Anterior cingulate cortex (tissue), 58 donors: ENCODE measurements around the gene P2RY2.

Source experiments
- DNase-seq, 58 donors: peaks; one replicate each; lab custom pipeline; 2025; lab: John Stamatoyannopoulos, UW

Gene P2RY2

DNA sequence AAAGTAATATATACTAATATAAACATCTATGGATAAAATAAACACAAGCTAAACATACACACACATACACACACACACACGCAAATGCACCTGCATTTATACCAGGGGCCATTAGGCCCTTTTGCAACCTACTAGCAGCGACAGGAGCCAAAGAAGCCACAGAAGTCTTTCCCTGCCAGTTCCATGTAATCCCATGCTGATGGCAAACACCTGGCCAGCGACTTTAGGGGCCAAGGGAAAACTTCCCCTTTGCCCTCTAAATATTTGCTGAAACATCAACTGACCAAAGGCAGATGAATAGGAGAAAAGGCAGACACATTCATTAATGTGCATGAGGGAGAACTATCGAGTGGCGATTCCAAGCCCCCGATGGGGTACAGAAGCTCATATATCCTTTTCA is 14.8 kb upstream of the P2RY2 start:
- no peak for DNase-seq

DNA sequence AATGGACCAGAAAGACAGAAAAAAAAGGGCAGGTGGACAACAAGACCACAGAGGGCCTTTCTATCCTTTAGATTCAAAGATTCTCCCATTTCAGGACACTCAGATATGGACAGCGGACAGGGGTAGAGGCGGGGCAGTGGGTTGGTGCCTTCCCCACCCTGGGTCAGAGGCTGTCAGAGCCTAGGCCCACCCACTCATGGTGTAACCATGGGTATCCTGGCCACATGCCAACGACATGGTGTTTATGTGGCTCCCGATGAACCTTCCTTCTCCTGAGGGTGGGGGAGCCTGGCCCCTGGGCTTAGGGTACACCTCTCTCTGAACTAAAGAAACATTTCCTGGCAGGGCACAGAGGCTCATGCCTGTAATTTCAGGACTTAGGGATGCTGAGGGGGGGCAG is 14.3 kb upstream of the P2RY2 start:
- DNase-seq: no peak

GRCh38 chr11:73204711-73205121 is 13.4 kb upstream of the P2RY2 start:
- peak in 4 of 58 donors; percentile 7 to 35 (median 20) for DNase-seq

DNA sequence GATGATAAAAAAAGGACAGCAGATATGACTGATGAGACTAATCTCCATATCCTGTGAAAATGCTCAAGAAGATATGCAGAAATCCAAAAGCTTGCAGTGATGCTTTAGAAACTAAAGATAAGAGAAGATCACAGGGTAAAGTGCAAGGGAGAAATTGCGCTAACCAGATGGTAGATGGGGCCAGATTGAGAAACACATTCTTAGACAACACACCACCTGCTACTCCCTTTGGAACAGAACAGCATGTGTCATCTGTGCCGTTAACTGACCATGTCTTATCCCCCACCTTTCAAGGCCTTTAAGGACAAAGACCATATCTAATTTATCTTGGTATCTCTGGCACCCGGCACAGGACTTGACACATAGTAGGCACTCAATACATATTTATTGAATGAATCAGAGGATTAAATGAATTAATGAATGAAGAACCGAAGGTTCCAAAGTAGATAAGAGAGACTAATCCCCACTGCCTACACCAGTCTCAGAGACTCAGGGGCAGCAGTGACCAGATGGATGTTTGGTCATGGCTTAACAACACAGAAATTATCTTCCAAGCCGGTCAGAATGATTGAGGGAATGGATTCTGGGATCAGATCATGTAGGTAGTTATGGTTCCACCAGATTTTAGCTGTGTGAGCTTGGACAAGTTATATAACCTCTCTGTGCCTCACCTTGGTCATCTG is 12.3 kb upstream of the P2RY2 start:
- DNase-seq: no peak

DNA sequence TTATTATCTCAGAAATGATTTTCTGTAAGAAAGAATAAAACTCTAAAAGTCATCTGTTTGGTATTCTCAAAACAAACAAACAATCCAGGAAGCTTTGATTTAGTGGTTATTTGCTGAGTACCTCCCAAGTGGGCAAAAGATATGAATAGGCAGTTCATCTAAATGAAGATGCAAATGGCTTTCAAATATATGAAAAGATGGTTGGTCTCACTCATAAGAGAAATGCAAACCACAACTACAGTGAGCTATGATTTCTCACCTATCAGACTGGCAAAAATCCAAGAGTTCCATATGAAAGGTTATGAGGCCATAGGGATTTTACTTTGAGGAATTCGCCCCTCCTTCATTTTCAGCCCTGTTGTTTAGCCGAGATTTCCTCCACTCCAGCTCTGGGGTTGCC is 11.3 kb upstream of the P2RY2 start:
- DNase-seq: no peak

DNA sequence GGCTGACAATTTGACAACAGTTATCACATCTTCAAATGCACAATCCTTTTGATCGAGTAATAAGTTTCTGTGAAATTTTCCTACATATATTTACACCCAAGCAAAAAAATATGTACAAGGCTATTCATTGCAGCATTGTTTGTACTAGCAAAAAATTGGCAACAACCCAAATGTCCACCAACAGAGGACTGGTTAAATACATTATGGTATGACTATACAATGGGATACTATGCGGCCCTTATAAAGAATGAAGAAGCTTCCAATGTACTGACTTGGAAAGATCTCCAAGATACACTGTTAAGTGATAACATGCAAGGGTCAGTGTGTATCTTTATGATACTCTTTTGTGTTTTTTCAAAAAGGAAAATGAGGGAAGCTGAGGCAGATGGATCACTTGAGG is 8.2 kb upstream of the P2RY2 start:
- DNase-seq: no peak

DNA sequence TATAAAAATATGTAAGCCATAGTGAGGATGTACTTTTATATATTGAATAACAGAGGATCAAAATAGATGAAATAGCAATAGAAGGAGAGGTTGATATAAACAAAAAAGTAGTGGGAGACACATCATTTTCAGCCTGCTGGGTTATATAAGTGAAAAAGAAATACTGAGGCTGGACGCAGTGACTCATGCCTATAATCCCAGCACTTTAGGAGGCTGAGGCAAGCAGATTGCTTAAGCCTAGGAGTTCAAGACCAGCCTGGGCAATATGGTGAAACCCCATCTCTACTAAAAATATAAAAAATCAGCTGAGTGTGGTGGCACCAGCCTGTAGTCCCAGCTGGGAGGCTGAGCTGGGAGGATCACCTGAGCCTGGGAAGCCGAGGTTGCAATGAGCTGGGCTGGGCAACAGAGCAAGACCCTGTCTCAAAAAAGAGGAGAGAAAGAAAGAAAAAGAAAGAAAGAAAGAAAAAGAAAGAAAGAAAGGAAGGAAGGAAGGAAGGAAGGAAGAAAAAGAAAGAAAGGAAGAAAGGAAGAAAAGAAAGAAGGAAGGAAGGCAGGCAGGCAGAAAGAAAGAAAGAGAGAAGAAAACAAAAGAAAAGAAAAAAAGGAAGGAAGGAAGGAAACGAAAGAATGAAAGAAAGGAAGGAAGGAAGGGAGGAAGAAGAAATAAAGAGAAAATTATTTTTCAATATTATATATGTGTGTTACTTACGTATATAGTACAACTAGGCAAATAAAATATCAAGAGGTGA is 7.0 kb upstream of the P2RY2 start:
- no peak for DNase-seq

- no peak for DNase-seq
Observed at GRCh38 chr11:73213196-73214143, 4.6 kb upstream of the P2RY2 start.

GRCh38 chr11:73215191-73216134 is 2.6 kb upstream of the P2RY2 start:
- DNase-seq: no peak

- no peak for DNase-seq
Observed at GRCh38 chr11:73216465-73216864, 1.6 kb upstream of the P2RY2 start.

- DNase-seq: peak in 4 of 58 donors; percentile 19 to 32 (median 19)
Observed at GRCh38 chr11:73217131-73217809, 811 bp upstream of the P2RY2 start.

DNA sequence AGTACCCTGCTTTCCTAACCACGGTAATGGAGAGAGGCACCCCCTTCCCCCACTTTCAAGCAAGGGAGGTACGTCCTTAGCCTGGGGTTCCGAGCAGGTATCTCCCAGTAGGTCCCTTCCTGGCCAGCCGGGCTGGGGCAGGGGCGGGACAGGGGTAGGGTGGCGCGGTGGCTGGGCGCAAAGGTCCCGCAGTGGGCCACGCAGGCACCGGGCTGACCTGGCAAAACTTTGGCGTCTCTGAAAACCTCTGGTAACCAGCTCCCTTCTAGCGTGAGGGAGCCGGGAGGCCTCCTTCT is 323 bp upstream of the P2RY2 start:
- DNase-seq: no peak

DNA sequence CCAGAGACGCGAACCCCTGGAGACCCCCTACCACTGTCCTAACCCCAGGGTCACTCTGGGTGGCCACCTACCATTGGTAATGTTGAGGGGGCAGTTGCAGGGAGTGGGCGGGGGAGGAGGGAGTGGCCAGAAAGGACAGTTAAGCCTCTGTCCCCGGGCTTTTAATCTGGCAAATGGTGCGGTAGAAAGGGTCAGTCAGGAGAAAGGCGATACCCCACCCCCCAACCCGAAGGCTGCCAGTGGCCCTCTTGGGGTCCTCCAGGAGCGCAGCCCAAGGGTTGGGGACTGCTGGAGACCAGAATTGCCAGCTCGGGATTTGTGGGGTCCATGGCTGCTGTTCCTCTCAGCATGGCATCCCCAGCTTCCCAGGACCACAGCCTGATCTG is 742 bp downstream of the P2RY2 start:
- DNase-seq: no peak

DNA sequence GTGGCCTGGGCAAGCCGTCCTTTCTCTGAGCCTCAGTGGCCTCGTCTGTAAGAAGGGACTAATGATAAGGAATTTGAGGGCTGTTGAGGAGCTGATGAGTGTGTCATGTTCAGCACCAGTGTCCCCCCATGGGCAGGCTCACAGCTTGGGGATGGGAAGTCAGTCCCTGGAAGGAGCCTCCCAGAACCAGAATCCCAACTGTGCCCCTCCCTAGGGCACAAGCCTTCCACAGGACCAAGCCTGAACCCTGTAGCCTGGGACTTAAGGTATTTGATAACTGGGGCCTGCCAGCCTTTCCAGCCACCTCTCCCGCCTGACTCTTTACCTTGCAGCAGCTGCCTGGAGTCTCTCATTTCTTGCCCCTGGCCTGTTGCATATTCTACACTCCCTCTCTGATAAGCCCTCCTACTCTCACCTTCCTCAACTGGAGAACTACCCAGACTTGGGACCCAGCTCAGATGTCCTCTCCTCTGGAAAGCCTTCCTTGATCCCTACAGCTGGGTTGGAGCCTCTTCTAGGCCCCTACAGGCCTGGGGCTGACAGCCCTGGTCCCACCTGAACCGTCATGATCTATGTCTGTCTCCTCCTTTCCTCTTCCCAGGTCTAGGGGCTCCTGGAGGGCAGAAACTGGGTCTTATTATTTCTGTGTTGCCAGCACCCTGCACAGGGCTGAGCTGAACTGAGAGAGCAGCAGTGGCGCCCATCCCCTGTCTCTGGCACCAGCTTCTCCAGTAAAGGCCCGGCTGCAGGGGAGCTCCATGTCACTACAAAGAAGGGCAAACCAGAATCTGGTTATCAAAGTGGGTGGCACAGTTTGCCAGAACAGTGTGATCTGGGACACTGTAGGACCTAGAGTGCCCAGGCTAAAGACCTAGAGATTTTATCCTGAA is 1.6 kb downstream of the P2RY2 start:
- DNase-seq: no peak

DNA sequence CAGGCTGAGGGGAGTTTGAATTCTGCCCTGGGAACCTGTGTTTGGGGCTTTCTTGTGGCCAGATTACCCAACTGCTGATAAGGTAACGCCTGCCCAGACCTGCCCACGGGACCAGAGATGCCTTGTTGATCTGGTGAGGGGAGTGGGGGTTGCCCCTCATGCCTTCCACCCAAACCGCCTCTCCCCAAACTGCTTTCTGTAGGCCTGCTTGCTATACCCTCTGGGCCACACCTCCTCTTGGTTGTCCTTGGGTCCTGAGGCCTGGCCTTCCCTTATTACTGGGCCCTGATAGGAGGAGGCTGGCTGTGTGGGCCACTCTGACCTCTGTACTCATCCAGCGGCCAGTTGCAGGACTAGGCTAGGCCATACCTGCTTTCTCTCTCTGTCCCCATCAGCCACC is 3.4 kb downstream of the P2RY2 start:
- no peak for DNase-seq

- no peak for DNase-seq
Observed at GRCh38 chr11:73221996-73222395, 3.9 kb downstream of the P2RY2 start.

DNA sequence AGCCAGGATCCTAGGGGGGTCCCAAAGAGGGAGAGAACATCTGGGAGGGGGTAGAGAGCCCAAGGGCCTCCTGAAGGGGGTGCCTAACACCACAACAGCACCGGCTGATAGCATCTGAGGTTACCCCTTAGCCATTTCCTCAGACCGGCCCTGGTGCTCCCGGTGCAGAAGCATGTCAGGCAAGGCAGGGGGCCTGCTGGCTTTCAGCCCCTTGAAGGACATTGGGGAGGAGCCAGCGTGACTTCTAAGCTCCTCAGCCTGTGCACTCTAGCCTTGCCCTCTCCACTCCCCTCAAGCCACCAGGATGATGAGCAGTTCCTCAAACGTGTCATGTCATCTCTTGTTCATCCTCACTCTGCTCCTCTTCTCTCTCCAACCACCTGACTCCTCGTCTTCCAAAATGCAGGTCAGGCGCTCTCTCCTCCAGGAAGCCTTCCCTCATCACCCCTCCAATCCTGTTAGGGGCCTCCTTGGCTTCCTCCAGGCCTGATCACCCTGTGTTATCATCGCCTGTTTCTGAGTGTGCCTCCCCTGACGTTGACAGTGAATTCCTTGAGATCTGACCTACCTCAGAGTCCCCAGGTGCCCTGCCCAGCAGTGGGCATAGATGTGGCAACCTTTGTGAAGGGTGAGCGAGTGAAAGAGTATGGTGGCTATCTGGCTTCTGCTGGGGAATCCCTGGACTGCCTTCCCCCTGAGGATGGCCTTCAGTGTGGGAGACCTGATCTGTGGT is 6.1 kb downstream of the P2RY2 start:
- DNase-seq: no peak
